CD1c-positive myeloid dendritic cell (primary cell): ENCODE measurements around the gene OR8B2.
"Not testable (repeated sequence)": the region's sequence is repeated elsewhere in the genome, so short reads cannot be mapped to it uniquely, and the experiment has no call there.

Source experiments
- DNase-seq: peaks from one replicate; pipeline ENCODE4 v3.0.0-alpha.2; 2016; ENCODE audit errors: extremely low spot score

OR8B2 gene, protein sequence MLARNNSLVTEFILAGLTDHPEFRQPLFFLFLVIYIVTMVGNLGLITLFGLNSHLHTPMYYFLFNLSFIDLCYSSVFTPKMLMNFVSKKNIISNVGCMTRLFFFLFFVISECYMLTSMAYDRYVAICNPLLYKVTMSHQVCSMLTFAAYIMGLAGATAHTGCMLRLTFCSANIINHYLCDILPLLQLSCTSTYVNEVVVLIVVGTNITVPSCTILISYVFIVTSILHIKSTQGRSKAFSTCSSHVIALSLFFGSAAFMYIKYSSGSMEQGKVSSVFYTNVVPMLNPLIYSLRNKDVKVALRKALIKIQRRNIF

GRCh38 chr11:124384399-124384798 is at the start of gene OR8B2:
Gene OR8B2 (minus strand): TSS chr11:124384499. CDS start chr11:124383343, 1,156 bp downstream.
- DNase-seq = no peak

GRCh38 chr11:124429599-124429998 is 45.3 kb upstream of the OR8B2 start:
- DNase-seq = no peak

- no peak for DNase-seq
Measured at GRCh38 chr11:124424384-124424921, 40.2 kb upstream of the OR8B2 start, which contains the start of gene OR8B4. Gene OR8B4 (minus strand): TSS chr11:124424871. CDS start chr11:124424871, 0 bp downstream.

DNA sequence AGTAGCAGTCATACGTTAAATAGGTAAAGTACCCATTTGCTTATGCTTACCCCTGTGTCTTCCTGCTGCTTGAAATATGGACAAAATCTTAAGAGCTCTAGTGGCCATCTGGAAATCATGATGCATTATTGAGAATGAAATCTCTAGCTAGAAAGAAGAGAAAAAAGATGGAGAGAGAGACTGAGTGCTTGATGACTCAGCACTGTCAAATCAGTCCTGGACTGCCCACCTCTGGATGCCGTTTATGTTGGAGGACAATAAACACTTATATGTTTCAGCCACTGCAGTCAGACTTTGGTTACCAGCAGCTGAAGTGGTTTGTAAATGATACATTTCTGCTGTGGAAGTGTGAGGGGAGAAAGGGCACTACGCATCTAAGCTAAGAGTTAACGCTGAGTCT is 36.7 kb upstream of the OR8B2 start:
- DNase-seq = no peak

- DNase-seq = peak; percentile 57
Measured at GRCh38 chr11:124415356-124415923, 31.1 kb upstream of the OR8B2 start.

DNA sequence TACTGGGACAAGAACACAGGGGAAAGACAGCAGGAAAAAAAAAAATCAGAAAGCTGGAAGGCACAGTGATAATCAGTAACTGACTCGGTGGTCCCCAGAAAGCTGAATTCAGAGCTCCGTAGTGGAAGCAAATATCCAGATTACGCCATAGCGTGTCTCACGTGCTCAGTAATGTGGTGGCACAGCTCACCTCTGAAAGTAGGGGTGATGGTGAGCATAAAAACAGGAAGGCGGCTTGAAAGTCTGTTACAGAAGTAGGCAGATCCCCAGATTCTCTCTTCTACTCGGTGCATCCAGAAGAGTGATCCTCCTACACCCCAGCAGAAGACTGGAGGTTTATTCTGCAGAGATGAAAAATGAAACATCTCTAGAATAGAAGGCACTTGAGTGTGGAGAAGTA is 25.6 kb upstream of the OR8B2 start:
- DNase-seq = no peak

DNA sequence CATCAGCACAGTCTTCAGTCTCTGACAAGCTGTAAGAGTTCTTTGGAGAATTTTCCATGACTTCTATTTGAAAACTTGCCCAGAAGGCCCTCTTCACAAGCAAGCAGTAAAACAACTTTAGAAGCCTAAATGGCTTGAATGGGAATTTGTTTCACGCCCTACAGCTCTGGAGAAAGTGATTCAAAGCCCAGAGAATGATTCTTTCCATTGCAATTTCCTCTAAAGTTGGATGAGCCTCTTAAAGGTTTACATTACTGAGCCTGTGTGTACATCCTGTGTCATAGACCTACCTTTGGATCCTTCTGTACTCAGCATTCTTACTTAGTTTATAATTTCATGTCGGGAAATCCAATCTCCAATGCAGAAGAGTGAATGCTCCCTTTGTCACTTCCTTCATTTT is 21.3 kb upstream of the OR8B2 start:
- DNase-seq = no peak

DNA sequence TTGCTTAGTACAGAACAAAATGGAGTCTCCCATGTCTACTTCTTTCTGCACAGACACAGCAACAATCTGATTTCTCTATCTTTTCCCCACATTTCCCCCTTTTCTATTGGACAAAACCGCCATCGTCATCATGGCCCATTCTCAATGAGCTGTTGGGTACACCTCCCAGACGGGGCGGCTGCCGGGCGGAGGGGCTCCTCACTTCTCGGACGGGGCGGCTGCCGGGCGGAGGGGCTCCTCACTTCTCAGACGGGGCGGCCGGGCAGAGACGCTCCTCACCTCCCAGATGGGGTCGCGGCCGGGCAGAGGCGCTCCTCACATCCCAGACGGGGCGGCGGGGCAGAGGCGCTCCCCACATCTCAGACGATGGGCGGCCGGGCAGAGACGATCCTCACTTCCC is 18.9 kb upstream of the OR8B2 start:
- DNase-seq = not testable (repeated sequence)

- DNase-seq = peak; percentile 65
Measured at GRCh38 chr11:124402326-124402922, 18.1 kb upstream of the OR8B2 start.

DNA sequence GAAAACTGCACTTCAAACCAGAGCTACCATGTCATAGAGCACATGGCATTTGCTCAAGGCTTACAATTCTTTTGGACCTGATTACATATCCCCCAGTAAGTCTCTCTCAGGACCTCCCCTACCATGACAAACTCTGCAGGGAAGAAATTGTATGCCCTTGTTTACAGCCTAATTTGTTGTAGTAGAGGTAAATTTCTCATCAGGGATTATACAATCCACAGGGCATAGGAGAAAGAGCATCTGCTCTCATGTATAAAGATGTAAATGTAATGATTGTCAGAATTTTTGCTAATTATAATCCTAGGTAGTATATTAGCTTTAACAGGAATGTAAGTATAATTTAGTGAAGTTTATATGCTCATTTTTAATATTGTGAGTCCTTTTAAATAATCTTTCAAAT is 14.6 kb upstream of the OR8B2 start, which contains the start of gene OR8B3:
TSS of gene OR8B3 (minus strand) at position 101 of the 400 bp plus-strand sequence. CDS start 1,673 bp downstream, outside the sequence.
- no peak for DNase-seq

- not testable (repeated sequence) for DNase-seq
Measured at GRCh38 chr11:124396847-124397246, 12.5 kb upstream of the OR8B2 start.

GRCh38 chr11:124394408-124394807 is 10.1 kb upstream of the OR8B2 start:
- DNase-seq = no peak

DNA sequence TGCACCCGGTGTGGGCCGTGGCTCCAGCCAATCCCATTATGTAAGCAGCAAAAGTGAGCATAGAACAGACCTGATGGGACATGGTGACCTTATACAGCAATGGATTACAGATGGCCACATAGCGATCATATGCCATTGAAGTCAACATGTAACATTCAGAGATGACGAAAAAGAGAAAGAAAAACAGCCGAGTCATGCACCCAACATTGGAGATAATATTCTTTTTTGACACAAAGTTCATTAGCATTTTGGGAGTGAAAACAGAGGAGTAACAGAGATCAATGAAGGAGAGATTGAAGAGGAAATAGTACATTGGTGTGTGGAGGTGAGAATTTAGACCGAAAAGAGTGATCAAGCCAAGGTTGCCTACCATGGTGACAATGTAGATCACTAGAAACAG is 1.4 kb downstream of the OR8B2 start:
- not testable (repeated sequence) for DNase-seq

- DNase-seq = no peak
Measured at GRCh38 chr11:124380585-124380984, 3.7 kb downstream of the OR8B2 start.

DNA sequence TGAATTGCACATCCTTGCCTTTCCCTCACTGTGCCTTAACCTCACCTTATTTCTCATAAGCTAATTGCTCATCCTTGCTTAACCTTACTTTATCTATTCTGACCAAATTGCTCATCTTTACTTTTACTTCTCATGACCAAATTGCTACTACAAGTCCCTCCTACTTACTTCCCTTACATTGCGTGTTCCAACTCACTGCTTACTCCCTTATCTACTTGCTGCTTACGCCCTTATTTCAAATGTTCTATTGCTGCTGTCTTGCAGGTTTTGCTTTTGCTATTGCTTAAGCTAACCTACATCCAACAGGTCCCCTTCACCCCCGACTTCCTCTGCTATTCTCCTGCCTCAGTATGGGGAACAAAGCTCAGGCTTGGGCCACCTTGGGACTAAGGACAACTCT is 8.0 kb downstream of the OR8B2 start:
- no peak for DNase-seq

DNA sequence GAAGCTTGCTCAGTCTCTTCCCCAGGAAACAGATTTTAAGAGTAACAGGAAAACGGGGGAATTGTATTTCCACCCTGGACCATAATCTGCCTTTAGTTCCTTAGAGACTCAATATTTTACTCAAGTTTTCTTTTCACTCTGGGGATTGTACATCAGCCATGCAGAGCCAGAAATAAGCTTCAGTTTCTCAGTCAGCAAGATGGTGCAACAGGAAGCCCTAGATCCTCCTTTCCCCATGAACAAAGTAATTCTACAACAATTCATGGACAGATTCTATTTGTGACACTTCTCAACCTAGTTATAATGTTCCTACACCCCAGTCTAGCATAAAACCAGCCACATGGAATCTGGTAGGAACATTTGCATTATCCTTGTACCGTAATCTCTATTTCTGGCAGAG is 24.7 kb downstream of the OR8B2 start:
- DNase-seq = no peak

DNA sequence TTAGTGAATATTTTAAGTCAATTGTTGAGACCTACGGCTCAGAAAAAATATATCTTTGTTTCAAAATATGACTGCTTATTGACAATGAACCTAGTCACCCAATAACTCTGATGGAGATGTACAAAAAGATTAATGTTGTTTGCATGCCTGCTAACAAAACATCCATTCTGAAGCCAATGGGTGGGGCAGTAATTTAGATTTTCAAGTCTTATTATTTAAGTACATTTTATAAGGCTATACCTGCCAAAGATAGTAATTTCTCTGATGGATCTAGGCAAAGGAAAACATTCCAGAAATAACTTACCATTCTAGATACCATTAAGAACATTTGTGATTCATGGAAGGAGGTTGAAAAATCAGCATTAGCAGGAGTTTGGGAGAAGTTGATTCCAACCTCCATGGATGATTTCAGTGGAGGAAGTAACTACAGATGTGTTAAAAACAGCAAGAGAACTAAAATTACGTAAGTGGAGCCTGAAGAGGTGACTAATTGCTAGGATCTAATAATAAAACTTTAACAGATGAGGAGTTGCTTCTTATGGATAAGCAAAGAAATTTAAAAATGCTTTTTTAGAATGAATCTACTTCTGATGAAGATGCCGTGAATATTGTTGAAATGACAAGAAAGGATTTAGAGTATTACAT is 37.9 kb downstream of the OR8B2 start:
- DNase-seq = peak; percentile 22

DNA sequence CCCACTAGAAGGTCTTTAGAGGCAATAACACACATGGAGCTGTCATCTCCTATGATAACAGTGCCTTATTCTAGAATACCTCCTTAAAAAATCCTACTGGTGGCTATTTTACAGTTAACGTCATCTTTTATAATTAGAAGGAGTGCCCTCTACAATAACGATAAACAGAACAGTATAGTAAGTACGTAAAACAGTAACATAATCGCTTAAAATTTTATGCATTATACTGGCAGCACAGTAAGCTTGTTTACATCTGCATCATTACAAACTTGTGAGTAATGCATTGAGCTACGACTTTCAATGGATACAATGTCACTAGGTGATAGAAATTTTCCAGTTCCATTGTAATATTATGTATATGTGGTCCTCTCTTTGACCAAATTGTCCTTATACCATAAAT is 40.0 kb downstream of the OR8B2 start:
- no peak for DNase-seq

- no peak for DNase-seq
Measured at GRCh38 chr11:124340142-124340447, 44.2 kb downstream of the OR8B2 start.

- DNase-seq = peak; percentile 43
Measured at GRCh38 chr11:124339396-124340141, 44.7 kb downstream of the OR8B2 start.
